GM12872 (cell line): ENCODE data around the gene RPL9.

Experiments used
- TF ChIP-seq, protein P1 (sequence below): IDR thresholded peaks from 3 replicates; pipeline ENCODE4 v1.5.1; 2011; ENCODE audit warnings: low read depth, mild to moderate bottlenecking, low read length, moderate library complexity; ENCODE audit not compliant: insufficient read depth

The RPL9 gene

GRCh38 chr4:39456946-39457763 is 1.6 kb downstream of the RPL9 start:
- TF ChIP-seq, protein P1, sequence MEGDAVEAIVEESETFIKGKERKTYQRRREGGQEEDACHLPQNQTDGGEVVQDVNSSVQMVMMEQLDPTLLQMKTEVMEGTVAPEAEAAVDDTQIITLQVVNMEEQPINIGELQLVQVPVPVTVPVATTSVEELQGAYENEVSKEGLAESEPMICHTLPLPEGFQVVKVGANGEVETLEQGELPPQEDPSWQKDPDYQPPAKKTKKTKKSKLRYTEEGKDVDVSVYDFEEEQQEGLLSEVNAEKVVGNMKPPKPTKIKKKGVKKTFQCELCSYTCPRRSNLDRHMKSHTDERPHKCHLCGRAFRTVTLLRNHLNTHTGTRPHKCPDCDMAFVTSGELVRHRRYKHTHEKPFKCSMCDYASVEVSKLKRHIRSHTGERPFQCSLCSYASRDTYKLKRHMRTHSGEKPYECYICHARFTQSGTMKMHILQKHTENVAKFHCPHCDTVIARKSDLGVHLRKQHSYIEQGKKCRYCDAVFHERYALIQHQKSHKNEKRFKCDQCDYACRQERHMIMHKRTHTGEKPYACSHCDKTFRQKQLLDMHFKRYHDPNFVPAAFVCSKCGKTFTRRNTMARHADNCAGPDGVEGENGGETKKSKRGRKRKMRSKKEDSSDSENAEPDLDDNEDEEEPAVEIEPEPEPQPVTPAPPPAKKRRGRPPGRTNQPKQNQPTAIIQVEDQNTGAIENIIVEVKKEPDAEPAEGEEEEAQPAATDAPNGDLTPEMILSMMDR = no peak

DNA sequence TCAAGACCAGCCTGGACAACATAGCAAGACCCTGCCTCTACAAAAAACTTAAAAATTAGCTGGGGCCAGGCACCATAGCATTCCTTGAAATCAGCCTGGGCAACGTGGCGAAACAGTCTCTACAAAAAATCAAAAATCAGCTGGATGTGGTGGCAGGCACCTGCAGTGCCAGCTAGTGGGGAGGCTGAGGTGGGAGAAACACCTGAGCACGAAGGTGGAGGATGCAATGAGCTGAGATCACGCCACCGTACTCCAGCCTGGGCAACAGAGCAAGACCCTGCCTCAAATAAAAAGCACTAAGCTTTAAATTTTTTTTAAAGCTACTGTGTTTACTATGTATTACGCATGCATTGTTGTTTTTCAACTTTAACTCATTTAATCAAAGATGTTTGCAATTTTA is 3.2 kb downstream of the RPL9 start:
- TF ChIP-seq, protein P1 = no peak

GRCh38 chr4:39453738-39454137 is 5.0 kb downstream of the RPL9 start:
- TF ChIP-seq, protein P1 = no peak

DNA sequence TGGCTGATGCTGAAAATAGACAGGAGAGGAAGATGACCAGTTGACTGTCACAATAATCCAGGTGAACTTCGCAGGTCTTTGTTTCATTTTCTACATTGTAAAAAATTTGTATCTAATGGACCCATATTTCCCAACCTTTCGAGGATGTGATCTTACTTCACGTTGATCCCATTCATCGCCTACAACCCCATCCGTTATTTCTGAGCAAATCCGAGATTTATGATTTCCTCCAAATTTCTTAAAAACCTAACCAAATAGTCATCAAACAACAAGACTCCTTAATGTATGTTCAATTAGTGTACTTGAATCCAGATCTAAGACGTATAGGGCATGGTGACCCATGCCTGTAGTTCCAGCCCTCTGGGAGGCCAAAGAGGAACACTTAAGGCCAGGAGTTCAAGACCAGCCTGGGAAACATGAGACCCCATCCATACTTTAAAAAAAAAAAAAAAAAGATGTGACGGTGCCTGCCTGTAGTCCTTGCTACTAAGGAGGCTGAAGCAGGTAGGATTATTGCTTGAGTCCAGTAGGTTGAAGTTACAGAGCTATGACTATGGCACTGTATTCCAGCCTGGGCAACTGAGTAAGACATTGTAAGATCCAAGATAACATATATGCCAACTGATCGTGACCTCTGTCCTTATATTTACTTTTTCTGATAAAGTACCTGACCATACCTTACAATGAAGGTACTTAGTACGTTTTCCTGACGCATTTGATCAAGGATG is 5.7 kb downstream of the RPL9 start:
- TF ChIP-seq, protein P1 = no peak

DNA sequence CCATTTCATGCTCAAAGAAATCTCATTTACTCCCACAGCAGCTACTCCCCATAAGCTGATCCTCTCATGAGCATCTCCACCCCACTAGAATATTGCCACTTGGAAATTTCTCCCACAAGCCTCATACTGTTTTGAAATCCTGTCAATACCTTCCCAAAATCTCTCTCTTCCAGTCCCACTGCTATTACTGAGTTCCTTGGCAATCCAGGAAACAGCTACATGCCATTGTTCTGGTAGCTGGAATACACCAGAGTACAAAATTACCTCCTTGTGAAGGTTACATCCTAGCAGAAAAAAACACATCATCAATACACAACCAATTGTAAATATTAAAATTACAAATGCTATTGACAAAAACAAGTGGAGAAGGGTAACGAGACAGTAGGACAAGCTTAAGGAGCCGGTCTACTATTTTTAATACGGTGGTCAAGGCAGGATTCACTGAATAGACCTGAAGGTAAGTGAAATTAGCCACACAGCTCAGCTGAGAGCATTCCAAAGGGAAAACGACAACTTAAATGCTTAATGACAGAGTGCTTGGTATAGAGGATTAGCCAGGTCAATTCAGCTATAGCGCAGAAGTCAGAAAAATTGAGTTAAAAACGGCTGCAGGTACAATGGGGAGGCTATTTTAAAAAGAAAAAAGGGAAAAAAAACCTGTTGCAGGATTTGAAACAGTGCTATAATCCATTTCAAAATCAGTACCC is 6.4 kb downstream of the RPL9 start:
- TF ChIP-seq, protein P1 = no peak

- TF ChIP-seq, protein P1 = no peak
Observed at GRCh38 chr4:39451423-39452023, 7.2 kb downstream of the RPL9 start.

DNA sequence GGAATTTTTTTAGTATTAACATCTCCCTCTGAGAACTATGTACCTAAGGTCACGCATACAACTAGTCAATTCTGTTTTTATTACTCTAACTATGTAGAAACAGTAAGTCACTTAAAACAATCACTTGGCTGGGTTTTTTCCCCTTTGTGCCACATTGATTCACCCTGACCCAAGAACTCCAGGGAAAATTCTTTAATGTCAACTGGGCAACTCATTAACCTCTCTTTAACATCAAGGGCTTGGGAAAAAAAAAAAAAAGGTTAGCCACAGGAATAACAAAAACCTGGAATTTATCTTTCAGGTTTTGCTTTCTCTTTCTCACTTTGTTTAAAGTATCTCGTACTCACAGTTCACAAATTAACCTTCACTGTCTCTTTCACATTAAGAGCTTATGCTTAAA is 8.1 kb downstream of the RPL9 start:
- TF ChIP-seq, protein P1 = no peak
